NB4 (cell line): Measurements from ENCODE around the gene LONRF2.

Experiments
- MYC ChIP-seq: IDR thresholded peaks from 2 replicates; pipeline ENCODE4 v1.6.1; 2011; ENCODE audit warnings: low read depth, low read length
- TF ChIP-seq, protein P1 (sequence below): IDR thresholded peaks from one replicate; pipeline ENCODE4 v1.5.1; 2012; ENCODE audit warnings: low read depth, low read length

DNA sequence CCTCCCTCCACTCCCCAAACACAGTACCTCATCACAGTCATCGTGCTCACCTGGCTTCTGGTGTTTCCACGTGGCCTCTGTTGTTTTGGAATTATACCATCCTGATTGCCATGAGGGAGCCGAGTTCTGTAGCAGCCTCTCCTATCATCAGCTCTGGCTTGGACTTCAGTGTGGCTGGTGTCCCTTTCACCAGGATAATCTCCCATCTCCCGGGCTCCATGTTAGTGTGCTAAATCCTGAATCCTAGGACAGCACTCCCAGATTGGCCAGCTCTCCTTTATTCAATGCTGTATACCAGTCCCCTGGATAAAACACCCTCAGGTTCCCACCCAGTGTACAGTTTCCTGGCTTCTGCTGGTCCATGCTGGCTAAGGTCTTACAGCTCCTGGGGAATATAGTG lies 53.3 kb downstream of the LONRF2 start:
- TF ChIP-seq MYC = no peak
- TF ChIP-seq, protein P1, sequence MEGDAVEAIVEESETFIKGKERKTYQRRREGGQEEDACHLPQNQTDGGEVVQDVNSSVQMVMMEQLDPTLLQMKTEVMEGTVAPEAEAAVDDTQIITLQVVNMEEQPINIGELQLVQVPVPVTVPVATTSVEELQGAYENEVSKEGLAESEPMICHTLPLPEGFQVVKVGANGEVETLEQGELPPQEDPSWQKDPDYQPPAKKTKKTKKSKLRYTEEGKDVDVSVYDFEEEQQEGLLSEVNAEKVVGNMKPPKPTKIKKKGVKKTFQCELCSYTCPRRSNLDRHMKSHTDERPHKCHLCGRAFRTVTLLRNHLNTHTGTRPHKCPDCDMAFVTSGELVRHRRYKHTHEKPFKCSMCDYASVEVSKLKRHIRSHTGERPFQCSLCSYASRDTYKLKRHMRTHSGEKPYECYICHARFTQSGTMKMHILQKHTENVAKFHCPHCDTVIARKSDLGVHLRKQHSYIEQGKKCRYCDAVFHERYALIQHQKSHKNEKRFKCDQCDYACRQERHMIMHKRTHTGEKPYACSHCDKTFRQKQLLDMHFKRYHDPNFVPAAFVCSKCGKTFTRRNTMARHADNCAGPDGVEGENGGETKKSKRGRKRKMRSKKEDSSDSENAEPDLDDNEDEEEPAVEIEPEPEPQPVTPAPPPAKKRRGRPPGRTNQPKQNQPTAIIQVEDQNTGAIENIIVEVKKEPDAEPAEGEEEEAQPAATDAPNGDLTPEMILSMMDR = no peak
